Measurements from ENCODE around the gene PAQR4.

PAQR4 gene

GRCh38 chr16:2952679-2953078 lies 16.5 kb upstream of the PAQR4 start:
- Histone ChIP-seq H3K4me3 (ENCODE audit: control insufficient read depth in 1 of 7, extremely low read depth in 1 of 7, insufficient read depth in 4 of 7, low read depth in 2 of 7, low read length in 6 of 7) (no peak overlapping the region), H3K36me3 (ENCODE audit: control insufficient read depth in 4 of 4, insufficient read depth in 4 of 4, low read length in 3 of 4) (peaks cover 0 to 44% (median 17%) of the 10 kb centered on the region in 4 experiments), H3K4me1 (ENCODE audit: control extremely low read depth in 1 of 4, control insufficient read depth in 4 of 4, insufficient read depth in 4 of 4, low read length in 3 of 4) (peaks cover 0 to 28% (median 24%) of the 10 kb centered on the region in 4 experiments), H3K27ac (ENCODE audit: insufficient read depth in 1 of 2, low read depth in 1 of 2, low read length in 2 of 2, poor library complexity in 1 of 2, severe bottlenecking in 2 of 2) (no peak overlapping the region), H3K27me3 (replicated peaks in 2 of 5; ENCODE audit: control insufficient read depth in 4 of 5, insufficient read depth in 5 of 5, low read length in 4 of 5) (no peaks in the 10 kb centered on the region), H3K9me3 (ENCODE audit: control extremely low read depth in 1 of 5, control insufficient read depth in 4 of 5, insufficient read depth in 2 of 5, low read depth in 1 of 5, low read length in 4 of 5) (no peaks in the 10 kb centered on the region)
- POLR2A ChIA-PET, result no interaction called here
- WGBS (ENCODE audit: insufficient coverage), result 89% methylated on average over 10 of the region's 11 CpGs
- no peak for DNase-seq
- CTCF ChIA-PET, result interaction anchor here (1.8 kb wide), 1 partner anchor 9 kb away, joined by 8 read pairs; no protein-coding TSS in a partner anchor

- Histone ChIP-seq H3K4me3 (ENCODE audit: control insufficient read depth in 1 of 7, extremely low read depth in 1 of 7, insufficient read depth in 4 of 7, low read depth in 2 of 7, low read length in 6 of 7) (no peak overlapping the region), H3K9me3 (ENCODE audit: control extremely low read depth in 1 of 5, control insufficient read depth in 4 of 5, insufficient read depth in 2 of 5, low read depth in 1 of 5, low read length in 4 of 5) (no peaks in the 10 kb centered on the region), H3K36me3 (ENCODE audit: control insufficient read depth in 4 of 4, insufficient read depth in 4 of 4, low read length in 3 of 4) (peaks cover 0 to 35% (median 12%) of the 10 kb centered on the region in 4 experiments), H3K4me1 (ENCODE audit: control extremely low read depth in 1 of 4, control insufficient read depth in 4 of 4, insufficient read depth in 4 of 4, low read length in 3 of 4) (peaks cover 0 to 28% (median 24%) of the 10 kb centered on the region in 4 experiments), H3K27me3 (replicated peaks in 2 of 5; ENCODE audit: control insufficient read depth in 4 of 5, insufficient read depth in 5 of 5, low read length in 4 of 5) (no peaks in the 10 kb centered on the region), H3K27ac (ENCODE audit: insufficient read depth in 1 of 2, low read depth in 1 of 2, low read length in 2 of 2, poor library complexity in 1 of 2, severe bottlenecking in 2 of 2) (no peak overlapping the region)
- ChIA-PET CTCF (interaction anchor here (0.7 kb wide), 1 partner anchor 16 kb away, joined by 3 read pairs; no protein-coding TSS in a partner anchor), POLR2A (no interaction called here)
- WGBS (ENCODE audit: insufficient coverage), result 95% methylated on average over 24 of the region's 31 CpGs
- no peak for DNase-seq
These were observed 15.2 kb upstream of the PAQR4 start for GRCh38 chr16:2953706-2954627.

GRCh38 chr16:2954656-2955381 lies 14.3 kb upstream of the PAQR4 start:
- H3K36me3 ChIP-seq (ENCODE audit: control insufficient read depth in 4 of 4, insufficient read depth in 4 of 4, low read length in 3 of 4), result peaks cover 0 to 27% (median 5%) of the 10 kb centered on the region in 4 experiments
- H3K27me3 ChIP-seq (replicated peaks in 2 of 5; ENCODE audit: control insufficient read depth in 4 of 5, insufficient read depth in 5 of 5, low read length in 4 of 5), result peaks cover 0 to 2% (median 0%) of the 10 kb centered on the region in 5 experiments
- WGBS (ENCODE audit: insufficient coverage), result 61% methylated on average over 15 of the region's 26 CpGs
- ChIA-PET CTCF (interaction anchor here (0.7 to 2.4 kb wide), 3 partner anchors 12 to 15 kb away, joined by 3 to 9 read pairs (median 6); no protein-coding TSS in a partner anchor), POLR2A (no interaction called here)
- peaks cover 0 to 28% (median 24%) of the 10 kb centered on the region in 4 experiments for H3K4me1 ChIP-seq (ENCODE audit: control extremely low read depth in 1 of 4, control insufficient read depth in 4 of 4, insufficient read depth in 4 of 4, low read length in 3 of 4)
- H3K9me3 ChIP-seq (ENCODE audit: control extremely low read depth in 1 of 5, control insufficient read depth in 4 of 5, insufficient read depth in 2 of 5, low read depth in 1 of 5, low read length in 4 of 5), result no peaks in the 10 kb centered on the region
- H3K4me3 ChIP-seq (ENCODE audit: control insufficient read depth in 1 of 7, extremely low read depth in 1 of 7, insufficient read depth in 4 of 7, low read depth in 2 of 7, low read length in 6 of 7), result peak overlapping the region in 5 of 7 experiments; percentile 31 to 76 (median 69)
- no peak for DNase-seq
- H3K27ac ChIP-seq (ENCODE audit: insufficient read depth in 1 of 2, low read depth in 1 of 2, low read length in 2 of 2, poor library complexity in 1 of 2, severe bottlenecking in 2 of 2), result no peak overlapping the region

GRCh38 chr16:2955438-2955778 lies 13.7 kb upstream of the PAQR4 start:
- no peaks in the 10 kb centered on the region for H3K9me3 ChIP-seq (ENCODE audit: control extremely low read depth in 1 of 5, control insufficient read depth in 4 of 5, insufficient read depth in 2 of 5, low read depth in 1 of 5, low read length in 4 of 5)
- H3K4me3 ChIP-seq (ENCODE audit: control insufficient read depth in 1 of 7, extremely low read depth in 1 of 7, insufficient read depth in 4 of 7, low read depth in 2 of 7, low read length in 6 of 7), result peak overlapping the region in 6 of 7 experiments; percentile 31 to 76 (median 63)
- H3K27me3 ChIP-seq (replicated peaks in 2 of 5; ENCODE audit: control insufficient read depth in 4 of 5, insufficient read depth in 5 of 5, low read length in 4 of 5), result peaks cover 0 to 2% (median 0%) of the 10 kb centered on the region in 5 experiments
- H3K36me3 ChIP-seq (ENCODE audit: control insufficient read depth in 4 of 4, insufficient read depth in 4 of 4, low read length in 3 of 4), result peaks cover 0 to 21% (median 2%) of the 10 kb centered on the region in 4 experiments
- WGBS (ENCODE audit: insufficient coverage), result 13% methylated on average over 10 of the region's 10 CpGs
- H3K27ac ChIP-seq (ENCODE audit: insufficient read depth in 1 of 2, low read depth in 1 of 2, low read length in 2 of 2, poor library complexity in 1 of 2, severe bottlenecking in 2 of 2), result no peak overlapping the region
- CTCF ChIA-PET, result interaction anchor here (2.1 to 2.4 kb wide), 2 partner anchors 12 kb away, joined by 6 to 9 read pairs; no protein-coding TSS in a partner anchor
- POLR2A ChIA-PET, result no interaction called here
- DNase-seq, result no peak
- H3K4me1 ChIP-seq (ENCODE audit: control extremely low read depth in 1 of 4, control insufficient read depth in 4 of 4, insufficient read depth in 4 of 4, low read length in 3 of 4), result peaks cover 0 to 28% (median 24%) of the 10 kb centered on the region in 4 experiments

GRCh38 chr16:2955779-2956578 lies 13.2 kb upstream of the PAQR4 start:
- H3K36me3 ChIP-seq (ENCODE audit: control insufficient read depth in 4 of 4, insufficient read depth in 4 of 4, low read length in 3 of 4), result peaks cover 0 to 16% (median 0%) of the 10 kb centered on the region in 4 experiments
- CTCF ChIA-PET, result interaction anchor here (0.7 to 2.4 kb wide), 7 partner anchors 8 to 136 kb away, joined by 3 to 11 read pairs (median 5); no protein-coding TSS in a partner anchor
- peak overlapping the region; percentile 39 to 76 (median 57) for H3K4me3 ChIP-seq (ENCODE audit: control insufficient read depth in 1 of 7, extremely low read depth in 1 of 7, insufficient read depth in 4 of 7, low read depth in 2 of 7, low read length in 6 of 7)
- H3K27ac ChIP-seq (ENCODE audit: insufficient read depth in 1 of 2, low read depth in 1 of 2, low read length in 2 of 2, poor library complexity in 1 of 2, severe bottlenecking in 2 of 2), result peak overlapping the region; percentile 25
- peaks cover 0 to 28% (median 24%) of the 10 kb centered on the region in 4 experiments for H3K4me1 ChIP-seq (ENCODE audit: control extremely low read depth in 1 of 4, control insufficient read depth in 4 of 4, insufficient read depth in 4 of 4, low read length in 3 of 4)
- DNase-seq, result peak in 2 of 3 donors; percentile 38 to 53
- H3K9me3 ChIP-seq (ENCODE audit: control extremely low read depth in 1 of 5, control insufficient read depth in 4 of 5, insufficient read depth in 2 of 5, low read depth in 1 of 5, low read length in 4 of 5), result no peaks in the 10 kb centered on the region
- POLR2A ChIA-PET, result no interaction called here
- peaks cover 0 to 2% (median 0%) of the 10 kb centered on the region in 5 experiments for H3K27me3 ChIP-seq (replicated peaks in 2 of 5; ENCODE audit: control insufficient read depth in 4 of 5, insufficient read depth in 5 of 5, low read length in 4 of 5)
- 5% methylated on average over 19 of the region's 21 CpGs for WGBS (ENCODE audit: insufficient coverage)

GRCh38 chr16:2956579-2956956 lies 12.6 kb upstream of the PAQR4 start:
- ChIA-PET POLR2A (no interaction called here), CTCF (interaction anchor here (0.7 to 2.4 kb wide), 7 partner anchors 9 to 136 kb away, joined by 3 to 11 read pairs (median 5); no protein-coding TSS in a partner anchor)
- Histone ChIP-seq H3K4me1 (ENCODE audit: control extremely low read depth in 1 of 4, control insufficient read depth in 4 of 4, insufficient read depth in 4 of 4, low read length in 3 of 4) (peaks cover 0 to 29% (median 25%) of the 10 kb centered on the region in 4 experiments), H3K9me3 (ENCODE audit: control extremely low read depth in 1 of 5, control insufficient read depth in 4 of 5, insufficient read depth in 2 of 5, low read depth in 1 of 5, low read length in 4 of 5) (no peaks in the 10 kb centered on the region), H3K27me3 (replicated peaks in 2 of 5; ENCODE audit: control insufficient read depth in 4 of 5, insufficient read depth in 5 of 5, low read length in 4 of 5) (peaks cover 0 to 2% (median 0%) of the 10 kb centered on the region in 5 experiments), H3K4me3 (ENCODE audit: control insufficient read depth in 1 of 7, extremely low read depth in 1 of 7, insufficient read depth in 4 of 7, low read depth in 2 of 7, low read length in 6 of 7) (peak overlapping the region in 3 of 7 experiments; percentile 57 to 76 (median 72)), H3K27ac (ENCODE audit: insufficient read depth in 1 of 2, low read depth in 1 of 2, low read length in 2 of 2, poor library complexity in 1 of 2, severe bottlenecking in 2 of 2) (no peak overlapping the region), H3K36me3 (ENCODE audit: control insufficient read depth in 4 of 4, insufficient read depth in 4 of 4, low read length in 3 of 4) (peaks cover 0 to 13% (median 0%) of the 10 kb centered on the region in 4 experiments)
- WGBS (ENCODE audit: insufficient coverage), result 97% methylated on average over 4 of the region's 11 CpGs
- DNase-seq, result no peak
